NCI-H1436 treated with DMSO at 0.1 percent for 48 hours (cell line): Measurements from ENCODE around the gene ENOX1.

ENCODE experiments used
- DNase-seq: peaks from one replicate; lab custom pipeline; 2025; lab: John Stamatoyannopoulos, UW

ENOX1 gene

GRCh38 chr13:43484432-43485225, 302.1 kb downstream of the ENOX1 start:
- no peak for DNase-seq

DNA sequence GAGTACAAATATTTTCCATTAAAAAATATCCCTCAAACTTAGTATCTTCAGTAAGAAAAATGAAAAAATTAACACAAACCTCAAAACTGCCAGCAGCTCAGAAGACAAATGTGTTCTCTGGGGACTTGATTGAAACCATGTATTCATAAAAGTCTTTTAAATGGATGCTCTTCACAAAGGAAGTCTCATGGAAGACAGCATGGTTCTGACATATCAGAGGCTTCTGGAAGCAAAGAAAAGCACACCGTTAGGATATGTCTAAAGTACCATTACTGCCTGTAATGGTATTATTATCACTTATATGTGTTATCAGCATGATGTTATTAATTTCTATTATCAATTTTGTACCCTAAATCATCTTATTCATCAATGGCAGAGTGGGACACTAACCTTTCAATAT, 302.8 kb downstream of the ENOX1 start:
- DNase-seq: no peak

- DNase-seq: no peak
These were observed 304.1 kb downstream of the ENOX1 start for GRCh38 chr13:43482641-43483040.

DNA sequence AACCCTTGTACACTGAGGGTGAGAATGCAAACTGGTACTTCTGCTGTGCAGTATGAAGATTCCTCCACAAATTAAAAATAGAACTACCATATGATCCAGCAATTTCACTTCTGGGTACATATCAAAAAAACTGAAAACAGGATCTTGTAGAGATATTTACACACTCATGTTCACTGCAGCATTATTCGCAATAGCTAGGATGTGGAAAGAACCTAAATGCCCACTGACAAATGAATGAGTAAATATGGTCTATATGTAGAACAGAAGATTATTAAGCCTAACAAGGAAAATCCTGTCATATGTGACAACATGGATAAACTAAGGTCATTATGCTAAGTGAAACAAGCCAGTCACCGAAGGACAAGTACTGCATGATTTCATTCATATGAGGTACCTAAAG, 304.7 kb downstream of the ENOX1 start:
- no peak for DNase-seq

DNA sequence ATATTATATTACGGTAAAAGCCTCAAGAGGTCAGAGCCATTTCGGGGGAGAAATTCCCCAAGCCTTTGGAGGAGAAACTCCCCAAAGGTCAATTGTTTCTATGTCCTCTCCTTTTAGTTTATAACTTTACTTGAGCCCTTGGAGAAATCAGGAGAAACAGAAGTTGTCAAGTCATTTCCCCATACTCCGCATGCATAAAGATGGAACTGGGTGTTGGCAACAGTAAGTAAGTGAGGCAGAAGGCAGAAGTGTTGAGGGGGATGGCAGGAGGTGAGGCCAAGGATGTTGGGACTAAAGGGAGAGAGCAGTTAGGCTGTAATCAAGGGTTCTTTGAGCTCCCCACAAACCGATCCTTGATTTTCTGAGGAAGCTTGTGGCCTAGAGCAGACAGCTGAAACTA, 307.9 kb downstream of the ENOX1 start:
- DNase-seq: no peak

GRCh38 chr13:43478211-43478610, 308.6 kb downstream of the ENOX1 start:
- no peak for DNase-seq

DNA sequence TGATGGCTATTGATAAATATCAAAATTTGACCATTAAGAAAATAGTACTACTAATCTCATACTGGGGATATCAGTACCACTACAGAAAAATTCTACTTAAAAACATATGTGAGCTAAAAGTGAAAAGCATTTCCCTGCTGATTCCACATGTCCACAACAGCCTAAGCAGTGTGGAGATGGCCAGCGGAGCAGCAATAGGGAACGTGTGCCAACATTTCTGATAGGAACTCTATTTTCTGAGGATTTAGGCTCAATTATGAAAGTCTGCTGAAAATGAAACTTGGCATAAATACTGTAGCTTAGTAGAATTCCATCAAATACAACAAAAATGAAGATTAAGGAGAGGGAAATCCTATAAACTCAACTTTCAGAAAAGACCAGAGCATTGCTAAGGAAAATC, 311.6 kb downstream of the ENOX1 start:
- no peak for DNase-seq

DNA sequence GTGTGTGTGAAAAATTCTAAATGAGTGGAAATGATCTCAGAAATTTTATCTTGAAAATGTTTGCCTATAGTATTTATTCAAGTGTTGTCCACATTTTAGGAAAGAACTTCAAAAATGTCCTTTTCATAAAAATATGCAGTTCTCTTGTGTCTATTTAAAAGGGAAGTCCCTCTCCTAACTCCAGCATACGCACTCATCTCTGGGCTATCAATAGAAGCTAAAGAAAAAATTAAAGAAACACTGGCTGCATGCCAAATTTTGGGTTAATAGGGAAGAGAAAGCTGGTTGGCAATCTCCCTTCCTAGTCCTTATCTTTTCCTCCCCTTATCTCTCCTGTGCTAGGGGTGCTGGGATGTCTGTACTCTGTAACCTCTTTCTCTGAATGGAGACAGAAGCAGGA, 313.3 kb downstream of the ENOX1 start:
- DNase-seq: no peak

DNA sequence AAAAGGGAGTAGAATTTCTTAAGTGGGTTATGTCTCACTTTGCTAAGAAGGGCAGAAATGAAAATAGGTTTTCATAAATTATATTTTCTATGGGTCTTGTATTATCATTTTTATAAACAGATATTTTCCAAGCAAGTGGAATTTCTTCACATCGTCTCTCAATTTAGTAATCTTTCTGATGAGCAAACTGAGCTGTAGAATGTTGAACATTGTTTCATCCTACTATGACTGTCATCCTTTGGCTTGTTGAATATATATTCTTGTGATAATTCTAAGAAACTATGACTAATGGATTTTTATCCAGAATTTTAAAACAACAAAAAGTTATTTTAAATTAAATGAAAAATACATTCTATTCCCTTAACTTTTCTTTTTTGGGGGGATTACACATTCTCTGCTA, 313.8 kb downstream of the ENOX1 start:
- DNase-seq: no peak

DNA sequence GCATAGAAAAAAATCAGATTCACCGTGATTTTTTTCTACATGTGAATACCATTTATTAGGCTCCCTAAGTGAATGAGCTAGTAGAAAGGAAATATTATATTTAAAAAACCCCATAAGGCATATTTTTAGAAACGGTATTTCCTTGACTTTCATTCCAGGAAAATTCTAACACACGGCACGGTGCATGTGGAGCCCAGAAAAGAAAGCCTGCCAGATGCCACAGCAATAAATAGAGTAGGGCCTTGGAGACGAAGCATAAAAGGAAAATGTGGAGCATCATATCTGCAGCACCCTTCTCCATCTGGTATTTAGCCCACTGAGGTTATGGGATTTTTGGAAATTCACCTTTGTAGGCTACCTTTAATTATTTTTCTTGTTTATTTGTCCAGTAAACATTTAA, 314.4 kb downstream of the ENOX1 start:
- no peak for DNase-seq

DNA sequence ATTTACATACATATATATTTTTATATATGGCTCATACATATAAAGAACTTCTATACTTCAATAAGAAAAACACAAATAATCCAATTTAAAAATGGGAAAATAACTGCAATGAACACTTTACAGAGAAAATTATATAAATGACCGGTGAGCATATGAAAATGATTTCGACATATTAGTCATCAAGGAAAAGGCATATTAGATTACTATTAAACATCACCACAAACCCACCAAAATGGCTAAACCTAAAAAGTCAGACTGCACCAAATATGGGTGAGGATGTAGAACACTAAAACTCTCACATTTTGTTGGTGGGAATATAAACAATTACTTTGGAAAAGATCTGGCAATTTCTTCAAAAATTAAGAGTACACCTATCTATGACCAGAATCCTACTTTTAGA, 316.2 kb downstream of the ENOX1 start:
- DNase-seq: no peak

DNA sequence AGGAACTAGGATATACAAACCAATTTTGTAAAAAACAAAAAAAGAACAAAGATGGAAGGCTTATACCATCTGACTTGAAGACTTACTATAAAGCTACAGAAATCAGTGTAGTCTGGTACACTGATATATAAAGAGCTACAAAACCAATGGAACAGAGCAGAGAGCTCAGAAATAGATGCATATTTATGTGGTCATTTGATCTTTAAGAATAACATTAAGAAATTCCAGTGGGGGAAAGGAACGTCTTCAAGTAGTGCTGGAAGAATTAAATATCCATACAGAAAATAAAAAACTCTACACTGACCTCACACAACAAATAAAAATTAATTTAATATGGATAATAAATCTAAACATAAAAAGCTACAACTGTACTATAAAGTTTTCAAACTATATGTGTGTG, 317.0 kb downstream of the ENOX1 start:
- no peak for DNase-seq

GRCh38 chr13:43464578-43465264, 322.1 kb downstream of the ENOX1 start:
- no peak for DNase-seq

DNA sequence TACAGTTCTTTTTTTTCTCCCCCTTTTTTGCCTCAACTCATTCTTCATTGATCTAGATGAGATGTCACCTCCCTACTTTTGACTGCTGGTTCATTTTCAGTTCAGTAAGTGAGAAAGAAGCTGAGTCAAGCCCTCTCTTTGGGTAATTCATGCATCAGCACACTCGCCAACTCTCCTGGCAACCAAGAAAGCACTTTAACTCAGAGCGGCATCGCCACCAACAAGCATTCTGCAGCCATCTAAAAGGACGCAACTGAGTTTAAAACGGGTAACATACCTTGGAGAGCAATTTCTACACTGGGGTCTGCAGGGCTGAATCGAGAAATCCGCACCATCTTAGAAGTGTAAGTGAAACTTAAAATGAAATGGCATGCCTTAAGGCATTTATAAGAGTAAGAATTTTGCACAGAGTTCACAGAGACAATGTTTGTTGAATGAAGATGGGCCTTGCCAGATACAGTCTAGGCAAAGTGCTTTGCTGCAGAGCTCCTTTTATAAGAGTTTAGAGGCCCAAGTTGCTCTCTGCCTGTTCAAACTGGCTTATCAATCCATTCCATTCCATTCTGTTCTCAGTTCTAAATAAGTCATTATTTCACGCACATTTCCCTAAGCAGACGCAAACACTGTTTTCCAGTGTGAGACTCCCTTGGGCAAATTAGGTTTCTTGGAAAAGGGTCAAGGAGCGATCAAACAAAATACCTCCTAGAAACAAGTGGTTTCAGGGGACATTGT, 338.0 kb downstream of the ENOX1 start:
- DNase-seq: no peak

DNA sequence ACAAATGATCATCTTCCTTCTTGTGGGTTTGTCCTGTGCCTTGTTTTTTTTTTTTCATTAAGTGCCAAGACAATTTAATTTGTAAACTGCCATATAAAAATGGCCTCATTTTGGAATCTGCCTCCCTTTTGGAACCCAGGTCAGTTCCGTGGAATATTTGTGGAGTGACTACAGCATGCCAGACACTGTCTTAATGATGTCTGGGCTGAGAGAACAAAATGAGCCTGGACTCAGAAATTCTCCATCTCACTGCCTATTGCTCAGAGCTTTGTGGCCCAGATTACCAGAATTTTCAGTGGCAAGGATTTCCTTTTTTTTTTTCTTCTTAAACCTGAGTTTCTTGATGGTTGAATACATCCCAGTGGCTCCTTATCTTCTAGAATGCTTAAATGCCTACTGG, 340.6 kb downstream of the ENOX1 start:
- DNase-seq: no peak

- no peak for DNase-seq
These were observed 341.1 kb downstream of the ENOX1 start for GRCh38 chr13:43445668-43446067.

GRCh38 chr13:43444081-43444480, 342.7 kb downstream of the ENOX1 start:
- no peak for DNase-seq

GRCh38 chr13:43441899-43442499, 344.8 kb downstream of the ENOX1 start:
- DNase-seq: no peak

DNA sequence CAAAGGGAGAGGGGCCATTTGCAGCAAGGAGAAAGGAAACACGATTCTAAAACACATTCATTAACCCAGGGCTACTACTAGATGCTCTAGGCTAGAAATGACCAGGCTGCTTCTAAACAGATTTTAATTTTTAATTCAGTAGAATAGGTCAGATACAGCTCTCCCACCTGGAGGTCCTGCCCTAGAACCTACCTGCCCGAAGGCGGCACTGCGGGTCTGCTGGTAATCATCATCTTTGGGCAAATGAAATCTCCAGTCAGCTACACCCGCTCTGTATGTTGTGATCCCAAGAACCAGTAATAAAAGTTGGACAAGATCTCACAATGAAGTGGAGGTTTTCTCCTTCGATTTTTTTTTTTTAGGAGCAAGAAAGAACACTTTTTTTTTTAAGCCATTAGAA, 345.3 kb downstream of the ENOX1 start:
- no peak for DNase-seq

- DNase-seq: no peak
These were observed 352.6 kb downstream of the ENOX1 start for GRCh38 chr13:43434191-43434590.

DNA sequence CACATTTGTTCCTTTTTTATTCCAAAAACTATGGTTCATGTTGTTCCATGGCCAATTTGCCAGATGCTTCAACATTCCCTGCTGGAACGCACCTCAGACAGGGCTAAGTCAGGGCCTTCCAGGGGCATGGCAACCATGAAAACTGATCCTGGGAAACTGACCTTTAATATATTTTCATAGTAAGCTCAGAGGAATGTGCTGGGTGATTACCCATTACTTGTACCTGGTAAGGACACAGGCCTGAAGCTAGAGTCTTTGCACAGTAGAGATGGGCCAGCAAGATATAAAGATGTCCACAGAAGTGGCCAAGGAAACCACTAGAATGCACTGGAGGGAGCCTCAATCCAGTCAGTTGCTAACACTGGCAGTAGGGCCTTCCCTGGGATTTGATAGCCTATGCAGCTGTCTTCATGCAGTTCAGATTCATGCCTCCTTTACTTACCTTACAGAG, 353.1 kb downstream of the ENOX1 start:
- no peak for DNase-seq

DNA sequence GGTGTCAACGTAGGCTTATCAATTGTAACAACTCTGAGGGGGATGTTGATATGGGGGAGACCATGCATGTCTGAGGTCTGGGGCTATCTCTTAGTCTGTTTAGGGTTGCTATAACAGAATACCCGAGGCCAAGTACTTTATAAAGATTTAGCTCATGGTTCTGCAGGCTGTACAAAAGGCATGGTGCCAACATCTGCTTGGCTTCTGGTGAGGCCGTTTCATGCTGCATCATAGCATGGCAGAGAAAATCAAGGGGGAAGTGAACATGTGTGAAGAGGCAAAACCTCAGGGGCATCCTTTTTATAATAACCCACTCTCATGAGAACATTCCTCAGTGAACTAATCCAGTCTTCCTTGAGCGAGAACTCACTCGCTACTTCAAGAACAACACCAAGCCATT, 353.8 kb downstream of the ENOX1 start:
- DNase-seq: no peak

DNA sequence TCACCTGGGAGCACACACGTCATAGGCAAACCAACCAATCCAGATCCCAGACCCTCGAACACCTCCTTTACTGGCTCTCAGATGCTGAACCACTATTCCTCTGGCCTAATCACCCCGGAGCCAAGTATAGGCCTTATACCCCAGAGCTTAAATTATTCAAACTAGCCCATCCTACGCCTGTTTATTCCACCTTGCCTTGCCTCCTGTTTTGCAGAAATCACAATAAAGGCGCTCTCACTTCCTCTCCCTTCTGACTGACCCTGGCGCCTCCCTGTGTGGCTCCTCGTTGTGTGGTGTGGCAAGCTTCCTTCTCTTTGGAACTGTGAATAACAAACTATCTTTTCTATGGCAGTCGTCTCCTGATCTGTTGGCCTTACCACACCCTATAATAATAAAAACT, 354.9 kb downstream of the ENOX1 start:
- no peak for DNase-seq
